HFFc6 (cell line): ENCODE results near the gene BRS3. TPM values are rescaled to one million over a fixed set of nuclear protein-coding genes. Genes with fewer than 3 reads are reported as not detected.

Experiments
- DNase-seq: peaks from one replicate; pipeline ENCODE4 v3.0.0-alpha.2; 2018
- H3K27ac Mint-ChIP-seq: 2 replicates; pipeline ENCODE4 v1.8.0; 2020; ENCODE audit warnings: mild to moderate bottlenecking, mixed read lengths
- H3K27me3 Mint-ChIP-seq: 2 replicates; pipeline ENCODE4 v1.8.0; 2021; ENCODE audit warnings: mild to moderate bottlenecking, moderate library complexity, mixed read lengths; ENCODE audit not compliant: insufficient read depth
- H3K36me3 Mint-ChIP-seq: 2 replicates; pipeline ENCODE4 v1.8.0; 2021; ENCODE audit warnings: low read depth, mixed read lengths
- H3K4me1 Mint-ChIP-seq: 2 replicates; pipeline ENCODE4 v1.8.0; 2020; ENCODE audit warnings: low read depth, mixed read lengths
- H3K4me3 Mint-ChIP-seq: 2 replicates; pipeline ENCODE4 v1.8.0; 2020; ENCODE audit warnings: mild to moderate bottlenecking, moderate library complexity, mixed read lengths
- H3K9me3 Mint-ChIP-seq: 2 replicates; pipeline ENCODE4 v1.8.0; 2020; ENCODE audit warnings: mild to moderate bottlenecking, mixed read lengths
- total RNA-seq, 6 experiments: library from RNA; stranded (reverse); fragmentation: NEBNext Ultra II Directional; extraction: Animal tissue kit (Norgen Biotek cat#: 25700); gene quantifications; 2 replicates in 1 of 6; 3 replicates in 5 of 6; pipeline ENCODE4 v1.2.3, GENCODE V29; 2021
- TF ChIP-seq, protein P1 (sequence below): fragments of 200-600 bp; sonication (generic); IDR thresholded peaks from 2 replicates; pipeline ENCODE4 v1.5.0; 2021; ENCODE audit warnings: antibody characterized with exemption, mild to moderate bottlenecking

The BRS3 gene
- total RNA-seq, 6 experiments from 2014 or later, result not detected

DNA sequence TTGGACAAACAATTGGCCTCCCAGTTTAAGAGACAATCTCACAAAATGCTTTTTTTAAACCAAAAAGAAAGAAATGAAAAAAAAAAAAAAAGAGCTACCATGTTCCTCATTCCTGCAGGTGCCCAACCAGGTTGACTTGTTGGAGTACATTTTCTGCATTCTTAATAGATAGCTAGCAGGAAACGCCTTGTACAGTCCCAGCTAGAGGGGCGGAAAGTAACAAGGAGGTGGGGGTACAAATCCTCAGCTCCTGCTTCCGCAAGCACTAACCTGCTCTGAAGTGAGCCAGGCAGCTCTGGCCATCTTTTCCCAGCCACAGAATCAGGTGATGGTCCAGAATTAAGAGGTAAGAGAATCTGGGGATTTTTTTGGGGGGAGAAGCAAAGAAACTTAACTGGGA lies 44.2 kb downstream of the BRS3 start, which contains the start of gene VGLL1:
TSS of gene VGLL1 (plus strand) at position 265 of the 400 bp plus-strand sequence. CDS start 3,806 bp downstream, outside the sequence.
- H3K36me3 Mint-ChIP-seq, result no peaks in the 10 kb centered on the region
- peaks cover 6% of the 10 kb centered on the region for H3K27me3 Mint-ChIP-seq
- no peaks in the 10 kb centered on the region for H3K9me3 Mint-ChIP-seq
- no peak within 1 kb of the TSS for H3K4me3 Mint-ChIP-seq
- DNase-seq, result no peak
- no peak within 1 kb of the TSS for H3K27ac Mint-ChIP-seq
- TF ChIP-seq, protein P1, sequence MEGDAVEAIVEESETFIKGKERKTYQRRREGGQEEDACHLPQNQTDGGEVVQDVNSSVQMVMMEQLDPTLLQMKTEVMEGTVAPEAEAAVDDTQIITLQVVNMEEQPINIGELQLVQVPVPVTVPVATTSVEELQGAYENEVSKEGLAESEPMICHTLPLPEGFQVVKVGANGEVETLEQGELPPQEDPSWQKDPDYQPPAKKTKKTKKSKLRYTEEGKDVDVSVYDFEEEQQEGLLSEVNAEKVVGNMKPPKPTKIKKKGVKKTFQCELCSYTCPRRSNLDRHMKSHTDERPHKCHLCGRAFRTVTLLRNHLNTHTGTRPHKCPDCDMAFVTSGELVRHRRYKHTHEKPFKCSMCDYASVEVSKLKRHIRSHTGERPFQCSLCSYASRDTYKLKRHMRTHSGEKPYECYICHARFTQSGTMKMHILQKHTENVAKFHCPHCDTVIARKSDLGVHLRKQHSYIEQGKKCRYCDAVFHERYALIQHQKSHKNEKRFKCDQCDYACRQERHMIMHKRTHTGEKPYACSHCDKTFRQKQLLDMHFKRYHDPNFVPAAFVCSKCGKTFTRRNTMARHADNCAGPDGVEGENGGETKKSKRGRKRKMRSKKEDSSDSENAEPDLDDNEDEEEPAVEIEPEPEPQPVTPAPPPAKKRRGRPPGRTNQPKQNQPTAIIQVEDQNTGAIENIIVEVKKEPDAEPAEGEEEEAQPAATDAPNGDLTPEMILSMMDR, result no peak
- H3K4me1 Mint-ChIP-seq, result peaks cover 6% of the 10 kb centered on the region; the same call in 1 of the 2 replicates

DNA sequence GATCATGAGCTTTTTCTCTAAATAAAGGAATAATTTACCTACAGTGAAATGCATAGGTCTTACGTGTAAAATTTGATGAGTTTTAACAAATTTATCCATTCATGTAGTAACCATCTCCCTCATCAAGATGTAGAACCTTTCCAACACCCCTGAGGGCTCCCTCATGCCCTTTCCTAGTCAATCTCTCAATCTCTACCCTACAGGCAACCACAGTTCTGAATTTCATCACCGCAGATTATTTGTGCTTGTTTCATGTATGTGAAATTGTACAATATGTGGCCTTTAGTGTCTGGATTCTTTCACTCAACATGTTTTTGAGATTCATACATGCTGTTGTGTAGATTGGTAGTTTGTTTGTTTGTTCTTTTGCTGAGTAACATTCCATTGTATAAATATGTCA lies 46.4 kb downstream of the BRS3 start:
- Mint-ChIP-seq H3K9me3 (no peaks in the 10 kb centered on the region), H3K27me3 (peaks cover 1% of the 10 kb centered on the region), H3K4me1 (no peaks in the 10 kb centered on the region), H3K36me3 (no peaks in the 10 kb centered on the region), H3K27ac (no peak overlapping the region), H3K4me3 (no peak overlapping the region)
- no peak for DNase-seq
- TF ChIP-seq, protein P1, result no peak

DNA sequence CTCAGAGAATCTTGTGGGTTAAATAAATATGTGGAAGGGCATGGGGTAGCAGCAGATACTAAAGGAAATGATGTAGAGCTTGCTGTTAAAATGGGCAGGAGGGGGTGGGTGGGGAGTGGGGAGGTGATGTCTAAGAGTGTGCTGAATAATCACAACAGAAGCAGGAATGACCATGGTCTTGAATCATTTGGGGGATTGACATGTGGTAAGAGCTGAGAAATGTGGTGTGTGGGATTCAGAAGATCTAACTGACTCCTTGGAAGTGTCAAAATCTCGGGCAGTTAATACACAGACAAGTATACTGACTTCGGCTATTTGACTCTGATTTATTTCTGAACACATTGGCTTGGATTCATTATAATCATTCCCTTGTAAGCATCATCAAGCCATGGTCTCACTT lies 51.1 kb downstream of the BRS3 start:
- TF ChIP-seq, protein P1, result no peak

DNA sequence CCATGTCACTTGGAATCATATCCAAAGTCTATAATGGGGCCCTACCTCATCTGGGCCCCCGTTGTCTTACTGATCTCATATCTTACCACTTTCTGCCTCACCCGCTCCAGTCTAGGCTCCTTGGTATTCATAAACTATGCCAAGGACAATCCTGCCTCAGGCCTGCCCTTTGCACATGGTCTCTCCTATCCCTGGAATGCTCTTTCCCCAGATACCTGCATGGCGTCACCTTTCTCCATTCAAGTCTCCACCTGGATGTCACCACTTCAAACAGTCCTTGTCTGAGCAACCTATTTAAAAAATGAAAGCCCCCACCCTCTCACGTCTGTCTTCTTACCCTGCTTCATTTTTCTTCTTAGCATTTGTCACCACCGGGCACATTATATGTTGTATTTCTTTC lies 52.5 kb downstream of the BRS3 start:
- Mint-ChIP-seq H3K4me3 (no peak overlapping the region), H3K27ac (no peak overlapping the region), H3K36me3 (no peaks in the 10 kb centered on the region), H3K27me3 (peaks cover 9% of the 10 kb centered on the region), H3K9me3 (no peaks in the 10 kb centered on the region), H3K4me1 (no peaks in the 10 kb centered on the region)
- TF ChIP-seq, protein P1, result no peak
- no peak for DNase-seq

More for the DNA sequence above, 51.1 kb downstream of the BRS3 start:
- Mint-ChIP-seq H3K27ac (no peak overlapping the region), H3K4me3 (no peak overlapping the region), H3K4me1 (no peaks in the 10 kb centered on the region), H3K27me3 (peaks cover 7% of the 10 kb centered on the region), H3K9me3 (no peaks in the 10 kb centered on the region), H3K36me3 (no peaks in the 10 kb centered on the region)
- DNase-seq, result no peak

DNA sequence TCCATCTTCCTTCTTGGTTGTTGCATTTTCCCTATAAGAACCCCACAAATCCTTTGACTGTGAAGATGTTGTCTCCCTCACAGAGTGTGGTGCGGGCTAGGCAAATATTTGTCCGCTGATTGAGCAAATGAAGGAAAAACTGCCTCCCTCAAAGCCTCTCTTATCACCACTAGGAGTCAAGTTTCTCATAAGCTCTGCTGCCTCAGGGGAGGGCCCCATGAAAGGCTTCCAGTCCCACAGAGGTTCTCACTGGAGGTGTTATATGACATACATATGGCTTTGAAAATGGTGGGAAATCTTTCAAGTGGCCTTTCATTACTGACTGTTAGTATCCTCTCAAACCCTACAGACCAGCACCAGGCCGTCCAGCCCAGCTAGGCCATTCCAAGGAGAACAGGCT lies 53.5 kb downstream of the BRS3 start:
- no peak for DNase-seq
- Mint-ChIP-seq H3K4me1 (no peaks in the 10 kb centered on the region), H3K36me3 (no peaks in the 10 kb centered on the region), H3K27me3 (peaks cover 11% of the 10 kb centered on the region), H3K9me3 (no peaks in the 10 kb centered on the region), H3K27ac (no peak overlapping the region), H3K4me3 (no peak overlapping the region)
- TF ChIP-seq, protein P1, result no peak

DNA sequence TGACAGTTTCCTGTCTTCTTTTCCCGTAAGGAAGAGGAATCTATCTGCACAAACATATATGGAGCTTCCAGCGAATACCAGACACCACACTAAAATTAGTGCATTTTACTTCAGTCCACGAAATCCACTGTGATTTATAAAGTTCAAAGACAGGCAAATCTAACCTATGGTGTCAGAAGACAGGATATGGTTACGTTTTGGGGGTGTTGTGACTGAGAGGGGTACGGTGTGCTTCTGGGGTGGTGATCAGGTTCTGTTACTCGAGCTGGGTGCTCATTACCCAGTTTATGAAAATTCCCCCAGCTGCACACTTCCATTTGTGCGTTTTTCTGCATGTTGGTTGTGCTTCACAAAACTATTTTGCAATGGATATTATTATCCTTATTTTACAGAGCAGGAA lies 54.5 kb downstream of the BRS3 start:
- TF ChIP-seq, protein P1, result no peak
- H3K9me3 Mint-ChIP-seq, result no peaks in the 10 kb centered on the region
- no peaks in the 10 kb centered on the region for H3K36me3 Mint-ChIP-seq
- no peak overlapping the region for H3K27ac Mint-ChIP-seq
- no peak overlapping the region for H3K4me3 Mint-ChIP-seq
- H3K27me3 Mint-ChIP-seq, result peaks cover 11% of the 10 kb centered on the region
- DNase-seq, result no peak
- no peaks in the 10 kb centered on the region for H3K4me1 Mint-ChIP-seq
